Fibroblast of lung (primary cell): ENCODE results near the gene DNAH1.

Experiments used
- CTCF ChIP-seq, 2 donors: IDR thresholded peaks in 1 of 2; conservative IDR thresholded peaks in 1 of 2; 1 replicate in 1 of 2; 2 replicates in 1 of 2; pipeline ENCODE4 v1.5.1; 2011 to 2012; ENCODE audit warnings: low read length in 2 of 2, control low read depth in 1 of 2, inconsistent platforms in 1 of 2, low read depth in 1 of 2, mild to moderate bottlenecking in 1 of 2
- EZH2 ChIP-seq: IDR thresholded peaks from 2 replicates; pipeline ENCODE4 v1.5.1; 2012; ENCODE audit warnings: low read length, control low read depth, mild to moderate bottlenecking; ENCODE audit errors: missing control alignments

- no peak for TF ChIP-seq CTCF (conservative IDR thresholded peaks at IDR 0.05 in 1 of 2, IDR thresholded peaks at IDR 0.05 in 1 of 2; ENCODE audit: low read depth in 1 of 2, low read length in 2 of 2)
- TF ChIP-seq EZH2 = no peak
Observed at GRCh38 chr3:52289338-52289746, 26.8 kb upstream of the DNAH1 start.
